ENCODE results near the gene SEPTIN3.

Gene SEPTIN3

GRCh38 chr22:41983513-41984405, 14.5 kb downstream of the SEPTIN3 start:
- no peak for DNase-seq (ENCODE audit: low spot score)
- ChIA-PET CTCF (interaction anchor here (1.2 kb wide), 1 partner anchor 10 kb away, joined by 3 read pairs; no protein-coding TSS in a partner anchor), POLR2A (ENCODE audit: low non-redundant PET) (no interaction called here)
- no peak overlapping the region for H3K27ac ChIP-seq
- no peak for TF ChIP-seq CTCF (conservative IDR thresholded peaks at IDR 0.05; ENCODE audit: low read depth)

DNA sequence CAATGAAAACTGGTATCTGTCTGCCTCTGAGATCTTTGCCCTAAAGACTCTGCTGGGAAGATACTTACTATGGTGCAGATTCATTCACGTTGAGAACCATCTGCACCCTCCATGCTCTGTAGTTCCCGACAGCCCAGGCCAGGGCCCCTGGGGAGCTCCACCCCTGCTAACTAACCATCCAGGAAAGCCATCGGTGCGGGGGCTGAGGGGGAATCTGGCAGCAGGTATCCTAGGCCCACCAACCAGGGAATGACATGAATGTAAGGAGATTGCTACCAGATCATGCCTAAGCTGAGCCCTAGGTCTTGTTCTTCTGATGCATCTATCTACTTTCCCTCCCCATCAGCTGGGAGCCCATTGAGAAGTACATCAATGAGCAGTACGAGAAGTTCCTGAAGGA, 18.0 kb downstream of the SEPTIN3 start:
- no peak overlapping the region for H3K27ac ChIP-seq
- ChIA-PET CTCF (no interaction called here), POLR2A (ENCODE audit: low non-redundant PET) (no interaction called here)
- TF ChIP-seq CTCF (conservative IDR thresholded peaks at IDR 0.05; ENCODE audit: low read depth), result no peak
- no peak for DNase-seq (ENCODE audit: low spot score)

DNA sequence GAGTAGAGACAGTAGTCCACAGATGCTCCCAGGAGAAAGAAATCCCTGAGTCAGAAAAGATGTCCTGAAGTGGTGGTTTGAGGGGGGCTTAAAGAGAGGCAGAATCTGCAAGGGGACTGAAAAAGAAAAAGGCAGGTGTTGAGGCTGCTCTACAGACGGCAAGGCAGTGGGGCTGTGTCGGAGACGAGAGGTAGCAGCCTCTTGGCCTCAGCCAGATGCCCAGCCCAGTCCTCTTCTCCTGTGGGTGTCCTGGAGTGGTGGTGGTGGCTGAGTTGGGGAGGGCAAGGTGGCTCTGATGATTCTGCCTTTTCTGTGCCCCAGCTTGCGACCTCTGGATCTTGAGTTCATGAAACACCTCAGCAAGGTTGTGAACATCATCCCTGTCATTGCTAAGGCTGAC, 20.0 kb downstream of the SEPTIN3 start:
- ChIA-PET CTCF (no interaction called here), POLR2A (ENCODE audit: low non-redundant PET) (no interaction called here)
- no peak for TF ChIP-seq CTCF (conservative IDR thresholded peaks at IDR 0.05; ENCODE audit: low read depth)
- no peak for DNase-seq (ENCODE audit: low spot score)
- H3K27ac ChIP-seq, result no peak overlapping the region

DNA sequence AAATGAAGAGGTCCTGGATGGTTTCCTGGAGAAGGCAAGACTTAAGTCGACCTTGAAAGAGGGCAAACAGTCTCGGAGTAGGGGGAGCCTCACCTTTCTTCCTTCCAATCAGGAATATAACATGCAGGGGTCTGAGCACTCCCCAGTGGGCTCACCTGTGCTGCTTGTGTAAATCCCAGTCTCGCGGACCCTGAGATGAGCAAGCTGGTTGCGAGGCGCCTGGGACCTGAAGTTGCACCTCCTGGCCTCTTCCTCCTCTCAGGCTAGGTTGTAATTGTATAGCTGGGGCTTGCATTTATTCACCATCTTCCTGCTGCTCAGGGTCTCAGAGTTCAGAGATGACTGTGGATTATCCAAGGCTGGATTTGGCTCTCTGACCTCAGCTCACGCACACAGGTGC, 21.9 kb downstream of the SEPTIN3 start:
- ChIA-PET POLR2A (ENCODE audit: low non-redundant PET) (no interaction called here), CTCF (no interaction called here)
- H3K27ac ChIP-seq, result no peak overlapping the region
- DNase-seq (ENCODE audit: low spot score), result no peak
- no peak for TF ChIP-seq CTCF (conservative IDR thresholded peaks at IDR 0.05; ENCODE audit: low read depth)

DNA sequence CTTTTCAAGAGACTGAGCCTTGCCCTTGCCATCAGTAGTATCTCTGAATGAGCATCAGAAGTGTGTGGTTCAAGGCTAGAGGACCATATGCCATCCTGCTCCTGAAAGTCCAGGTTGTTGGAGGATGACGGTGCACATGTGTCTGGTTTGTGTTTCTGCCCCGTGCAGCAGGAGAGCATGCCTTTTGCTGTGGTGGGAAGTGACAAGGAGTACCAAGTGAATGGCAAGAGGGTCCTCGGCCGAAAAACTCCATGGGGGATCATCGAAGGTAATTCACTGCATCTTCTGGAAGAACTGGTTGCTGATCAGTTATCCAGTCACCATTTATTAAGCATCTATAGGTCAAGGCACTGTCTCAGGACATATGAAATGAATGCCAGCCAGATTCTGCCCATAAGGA, 23.3 kb downstream of the SEPTIN3 start:
- TF ChIP-seq CTCF (conservative IDR thresholded peaks at IDR 0.05; ENCODE audit: low read depth), result no peak
- ChIA-PET CTCF (no interaction called here), POLR2A (ENCODE audit: low non-redundant PET) (no interaction called here)
- no peak for DNase-seq (ENCODE audit: low spot score)
- no peak overlapping the region for H3K27ac ChIP-seq

GRCh38 chr22:41995211-41995610, 26.0 kb downstream of the SEPTIN3 start:
- CTCF ChIA-PET, result interaction anchor here (0.7 kb wide), 1 partner anchor 75 kb away, joined by 3 read pairs; no protein-coding TSS in a partner anchor
- DNase-seq (ENCODE audit: low spot score), result no peak
- POLR2A ChIA-PET (ENCODE audit: low non-redundant PET), result no interaction called here
- H3K27ac ChIP-seq, result no peak overlapping the region
- no peak for TF ChIP-seq CTCF (conservative IDR thresholded peaks at IDR 0.05; ENCODE audit: low read depth)
